ENCODE results near the gene C3orf22.
A peak's percentile ranks its signal among the peaks of the same experiment; 100 is the strongest.
"Not testable (repeated sequence)": the region's sequence is repeated elsewhere in the genome, so short reads cannot be mapped to it uniquely, and the experiment has no call there.

C3orf22 gene

DNA sequence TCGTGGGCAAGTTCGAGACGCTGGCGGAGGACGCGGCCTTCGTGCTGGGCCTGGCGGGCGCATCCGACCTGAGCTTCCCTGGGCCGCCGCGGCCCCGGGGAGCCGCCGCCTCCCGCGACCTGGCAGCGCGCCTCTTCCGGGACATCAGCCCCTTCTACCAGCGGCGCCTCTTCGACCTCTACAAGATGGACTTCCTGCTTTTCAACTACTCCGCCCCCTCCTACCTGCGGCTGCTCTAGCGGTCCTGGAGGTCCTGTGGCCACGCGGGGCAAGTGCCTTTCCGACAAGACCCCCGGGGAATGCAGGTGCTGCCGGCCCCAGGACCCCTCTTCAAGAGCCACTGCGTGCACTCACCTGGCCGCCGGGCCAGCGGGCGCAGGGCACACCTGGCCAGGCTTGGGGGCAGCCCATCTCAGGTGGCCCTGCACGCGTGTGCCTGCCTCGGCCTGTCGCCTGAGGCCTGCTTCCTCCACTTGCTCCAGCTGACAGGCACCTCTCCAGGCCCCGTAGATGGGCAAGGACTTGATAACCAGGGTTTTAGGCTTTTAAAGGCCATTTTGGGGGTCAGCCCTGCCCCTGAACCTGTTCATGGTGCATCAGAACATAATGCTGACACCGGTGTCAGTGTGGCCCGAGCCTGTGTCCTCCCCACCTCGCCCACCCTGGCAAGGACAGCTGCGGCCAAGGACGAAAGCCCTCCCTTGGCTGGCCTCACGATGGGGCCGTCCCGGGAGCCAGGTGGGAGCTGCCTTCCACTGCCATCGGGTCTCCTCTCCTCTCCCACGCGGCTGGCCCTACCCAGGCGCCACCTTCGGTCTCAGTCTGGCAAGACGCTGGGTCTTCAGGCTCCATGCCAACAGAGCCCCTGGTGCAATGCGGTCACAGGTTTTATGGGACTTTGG lies 16.1 kb downstream of the C3orf22 start:
- DNase-seq = no peak

DNA sequence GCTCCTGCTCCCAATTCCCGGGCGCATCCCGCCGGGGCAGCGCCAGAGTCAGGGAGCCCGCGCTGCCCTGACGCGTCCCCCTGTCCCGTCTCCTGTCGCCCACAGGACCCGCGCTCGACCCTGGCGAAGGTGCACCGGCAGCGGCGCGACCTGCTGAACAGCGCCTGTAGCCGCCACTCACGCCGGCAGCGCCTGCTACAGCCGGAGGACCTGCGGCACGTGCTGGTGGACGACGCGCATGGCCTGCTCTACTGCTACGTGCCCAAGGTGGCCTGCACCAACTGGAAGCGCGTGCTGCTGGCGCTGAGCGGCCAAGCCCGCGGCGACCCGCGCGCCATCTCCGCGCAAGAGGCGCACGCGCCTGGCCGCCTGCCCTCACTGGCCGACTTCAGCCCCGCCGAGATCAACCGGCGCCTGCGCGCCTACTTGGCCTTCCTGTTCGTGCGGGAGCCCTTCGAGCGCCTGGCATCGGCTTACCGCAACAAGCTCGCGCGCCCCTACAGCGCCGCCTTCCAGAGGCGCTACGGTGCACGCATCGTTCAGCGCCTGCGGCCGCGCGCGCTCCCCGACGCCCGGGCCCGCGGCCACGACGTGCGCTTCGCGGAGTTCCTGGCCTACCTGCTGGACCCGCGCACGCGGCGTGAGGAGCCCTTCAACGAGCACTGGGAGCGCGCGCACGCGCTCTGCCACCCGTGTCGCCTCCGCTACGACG lies 16.9 kb downstream of the C3orf22 start:
- no peak for DNase-seq

DNA sequence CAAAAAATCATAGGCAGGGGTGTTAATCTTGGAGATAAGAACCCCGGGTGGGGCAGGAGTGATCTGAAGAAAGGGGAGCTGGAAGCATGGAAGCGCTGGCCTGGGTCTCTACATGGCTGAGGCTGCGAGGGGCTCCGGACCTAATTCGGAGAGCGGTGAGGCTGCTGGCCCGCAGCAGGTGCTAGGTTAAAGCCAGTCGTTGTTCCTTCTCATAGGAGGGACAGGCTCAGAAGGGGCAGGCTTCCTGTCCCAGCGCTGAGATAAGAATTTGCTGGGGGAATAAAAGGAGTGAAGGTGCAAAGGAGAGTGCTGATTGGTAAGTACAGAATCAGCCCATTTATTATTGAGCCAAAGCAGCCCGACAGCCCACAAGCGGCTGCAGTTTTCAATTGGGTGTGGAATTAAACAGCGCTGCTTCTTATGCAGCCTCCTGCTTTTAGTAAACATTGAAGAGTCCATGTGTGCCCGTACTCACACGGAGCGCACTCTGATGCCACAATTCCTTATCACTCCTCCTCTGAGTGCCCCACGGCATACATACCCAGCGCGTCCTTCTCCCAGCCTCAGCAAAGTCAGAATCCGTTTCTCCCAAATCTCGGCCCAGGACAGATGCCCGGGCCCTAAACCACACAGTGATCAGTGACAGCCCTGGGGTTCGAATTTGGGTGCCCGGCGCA lies 17.6 kb downstream of the C3orf22 start:
- peak; percentile 57 for DNase-seq

DNA sequence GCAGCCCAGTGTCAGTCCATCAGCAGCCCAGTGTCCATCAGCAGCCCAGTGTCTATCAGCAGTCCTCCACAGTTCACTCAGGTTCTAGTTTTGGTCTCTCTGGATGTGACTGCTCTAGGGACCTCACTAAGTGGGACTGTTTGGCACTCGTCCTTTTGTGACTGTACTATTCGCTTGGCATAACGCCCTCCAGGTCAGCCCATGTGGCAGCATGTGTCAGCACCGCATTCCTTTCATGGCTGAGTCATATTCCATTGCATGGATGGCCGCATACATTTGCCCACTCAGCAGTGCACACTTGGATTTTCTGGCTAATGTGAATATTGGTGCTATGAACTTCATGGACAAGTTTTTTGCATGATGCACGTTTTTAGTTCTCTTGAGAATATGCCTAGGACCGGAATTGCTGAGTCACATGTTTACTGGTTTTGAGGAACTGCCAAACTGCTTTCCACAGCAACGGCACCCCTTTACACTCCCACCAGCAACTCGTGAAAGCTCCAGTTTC lies 18.3 kb downstream of the C3orf22 start:
- DNase-seq = peak; percentile 66

DNA sequence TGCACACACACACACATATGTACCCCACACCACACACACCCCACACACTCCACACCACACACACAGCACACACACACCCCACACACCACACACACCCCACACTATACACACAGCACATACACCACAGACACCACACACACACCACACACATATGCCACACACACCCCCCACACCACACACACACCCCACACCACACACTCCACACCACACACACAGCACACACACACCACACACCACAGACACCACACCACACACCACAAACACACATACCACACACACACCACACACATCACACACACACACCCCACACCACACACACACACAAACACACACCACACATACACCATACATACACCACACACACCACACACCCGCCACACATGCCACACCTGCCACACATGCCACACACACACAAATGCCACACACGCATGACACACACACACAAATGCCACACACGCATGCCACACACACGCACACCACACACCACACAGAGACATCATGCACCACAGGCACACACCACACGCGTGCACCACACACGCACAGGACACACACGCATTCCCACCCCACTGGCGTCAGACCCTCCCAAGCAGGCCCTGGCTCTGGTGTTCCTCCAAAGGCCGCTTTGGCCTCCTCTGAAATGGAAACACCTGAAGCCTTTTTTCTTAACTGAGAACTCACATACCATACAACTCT lies 19.0 kb downstream of the C3orf22 start:
- no peak for DNase-seq

DNA sequence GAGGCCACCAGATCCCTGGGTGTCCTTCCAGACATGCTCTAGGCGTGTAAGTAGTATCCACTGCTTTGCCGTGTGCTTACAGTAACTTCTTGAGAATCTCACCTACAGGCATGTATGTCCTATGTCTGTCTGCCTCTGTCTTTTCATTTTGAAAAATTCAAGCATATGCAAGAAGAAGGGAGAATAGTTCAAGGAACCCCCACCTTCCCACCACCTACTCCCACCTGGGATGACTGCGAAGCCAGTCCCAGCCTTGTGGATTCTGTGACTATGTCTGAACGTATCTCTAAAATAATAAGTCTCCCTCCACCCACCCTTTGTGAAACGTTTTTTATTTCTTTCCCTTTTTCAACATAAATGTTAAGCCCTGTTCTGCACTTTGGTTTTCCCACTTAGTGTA lies 19.8 kb downstream of the C3orf22 start:
- no peak for DNase-seq

DNA sequence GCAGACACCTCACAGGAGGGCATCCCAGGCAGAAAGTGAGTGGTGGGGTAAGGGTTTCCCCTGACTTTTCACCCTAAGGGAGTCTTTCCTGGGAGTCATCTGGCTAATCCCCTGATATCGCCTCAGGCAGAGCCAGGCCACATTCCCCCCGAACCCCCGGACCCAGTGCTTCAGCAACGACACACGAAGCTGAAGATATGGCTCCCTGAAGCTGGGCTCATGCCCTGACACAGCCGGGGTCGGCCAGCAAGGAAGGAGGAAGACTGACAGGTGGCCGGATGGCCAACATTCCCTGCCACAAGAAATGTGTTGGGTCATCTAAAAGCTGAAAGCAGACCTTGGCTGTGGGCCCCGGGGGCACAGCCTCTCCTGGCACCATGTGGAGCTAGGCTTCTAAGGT lies 20.4 kb downstream of the C3orf22 start:
- no peak for DNase-seq

DNA sequence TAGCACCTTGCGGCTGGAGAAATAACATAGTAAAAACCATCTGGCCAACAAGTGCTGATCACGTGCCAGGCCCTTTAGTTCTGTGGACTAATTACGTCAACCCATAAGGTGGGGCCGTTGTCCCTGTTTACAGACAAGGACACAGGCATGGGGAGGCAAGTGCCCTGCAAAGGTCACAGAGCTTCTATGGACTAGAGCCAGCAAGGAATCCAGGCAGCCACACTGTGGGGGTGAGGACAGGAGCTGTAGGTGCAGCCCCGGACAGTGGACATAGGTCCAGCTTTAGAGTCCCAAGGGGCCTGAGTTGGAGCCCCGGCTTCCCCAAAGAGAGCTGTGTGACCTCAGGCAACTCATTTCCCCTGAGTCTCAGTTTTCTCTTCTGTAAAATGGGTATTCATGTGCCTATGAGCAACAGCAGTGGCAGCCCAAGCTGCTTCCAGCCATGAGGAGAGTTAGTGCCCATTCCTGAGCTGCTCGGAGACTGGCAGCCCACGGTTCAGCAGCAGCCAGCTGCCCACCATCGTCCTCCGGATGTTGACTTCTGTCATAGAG lies 20.9 kb downstream of the C3orf22 start:
- DNase-seq = no peak

DNA sequence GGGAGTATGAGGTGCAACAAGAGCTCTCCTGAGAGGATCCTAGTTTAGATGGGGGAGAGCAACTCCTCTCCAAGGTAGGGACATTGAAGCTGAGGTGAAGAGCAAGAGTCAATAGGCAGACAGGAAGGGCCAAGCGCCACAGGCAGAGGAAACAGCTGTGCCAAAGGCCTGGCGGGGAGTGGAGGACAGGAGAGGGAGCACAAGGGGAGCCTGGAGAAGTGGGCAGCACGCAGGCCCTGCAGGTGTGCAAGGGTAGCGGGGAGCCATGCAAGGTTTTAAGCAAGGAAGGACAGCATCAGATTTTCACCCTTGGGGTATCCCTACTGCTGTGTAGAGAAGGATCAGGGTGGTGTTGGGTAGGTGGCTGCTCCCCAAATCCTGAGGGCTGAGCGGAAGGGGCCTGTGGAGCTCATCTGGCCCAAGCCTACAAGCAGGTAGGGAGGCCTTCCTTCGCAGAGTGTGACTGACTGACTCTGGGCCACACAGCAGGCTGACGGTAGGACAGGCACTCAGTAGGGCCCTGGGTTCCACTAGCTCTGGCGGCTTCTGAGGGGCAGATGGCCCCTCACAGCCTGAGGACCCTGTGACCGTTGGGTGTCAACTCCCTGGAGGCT lies 21.5 kb downstream of the C3orf22 start:
- no peak for DNase-seq

DNA sequence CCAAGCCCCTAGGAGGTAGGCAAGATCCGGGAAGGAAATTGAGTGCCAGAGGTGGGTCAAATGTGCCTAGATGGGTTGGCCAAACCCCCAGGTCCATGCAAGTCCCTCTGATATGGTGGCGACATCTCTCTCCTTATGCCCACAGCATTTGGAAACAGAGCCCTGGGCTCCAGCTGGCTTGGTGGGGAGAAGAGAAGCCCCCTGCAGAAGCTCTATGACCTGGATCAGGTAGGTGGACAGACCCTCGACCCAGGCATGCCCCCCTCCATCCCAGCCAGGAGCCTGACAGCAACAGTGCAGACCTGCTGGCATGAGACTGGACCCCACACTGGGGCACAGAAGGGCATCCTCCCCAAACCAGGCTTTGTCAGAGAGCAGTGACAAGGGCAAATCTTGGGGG lies 22.6 kb downstream of the C3orf22 start:
- DNase-seq = no peak

DNA sequence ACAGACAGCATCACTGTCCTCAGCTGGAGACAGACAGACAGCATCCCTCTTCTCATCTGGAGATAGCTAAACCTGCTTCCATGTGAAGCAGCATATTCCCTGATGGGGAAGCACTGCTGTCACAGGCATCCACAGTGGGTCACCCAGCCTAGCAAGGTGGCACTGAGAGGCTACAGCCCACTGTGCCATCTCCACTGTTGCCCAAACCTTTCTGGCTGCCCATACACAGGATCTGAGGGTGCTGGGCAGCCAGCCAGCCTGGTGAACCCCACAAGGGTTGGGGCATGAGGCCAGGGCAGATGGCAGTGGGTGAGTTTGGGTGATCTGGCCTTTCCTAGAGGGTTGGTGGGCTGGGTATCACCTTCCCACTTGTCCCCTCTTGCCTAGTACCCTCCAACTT lies 23.1 kb downstream of the C3orf22 start:
- no peak for DNase-seq

DNA sequence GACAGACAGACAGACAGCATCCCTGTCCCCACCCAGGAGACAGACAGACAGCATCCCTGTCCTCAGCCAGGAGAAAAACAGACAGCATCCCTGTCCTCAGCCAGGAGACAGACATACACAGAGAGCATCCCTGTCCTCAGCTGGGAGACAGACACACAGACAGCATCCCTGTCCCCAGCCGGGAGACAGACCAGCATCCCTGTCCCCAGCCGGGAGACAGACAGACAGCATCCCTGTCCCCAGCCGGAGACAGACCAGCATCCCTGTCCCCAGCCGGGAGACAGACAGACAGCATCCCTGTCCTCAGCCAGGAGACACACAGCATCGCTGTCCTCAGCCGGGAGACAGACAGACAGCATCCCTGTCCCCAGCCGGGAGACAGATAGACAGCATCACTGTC lies 24.0 kb downstream of the C3orf22 start:
- not testable (repeated sequence) for DNase-seq

DNA sequence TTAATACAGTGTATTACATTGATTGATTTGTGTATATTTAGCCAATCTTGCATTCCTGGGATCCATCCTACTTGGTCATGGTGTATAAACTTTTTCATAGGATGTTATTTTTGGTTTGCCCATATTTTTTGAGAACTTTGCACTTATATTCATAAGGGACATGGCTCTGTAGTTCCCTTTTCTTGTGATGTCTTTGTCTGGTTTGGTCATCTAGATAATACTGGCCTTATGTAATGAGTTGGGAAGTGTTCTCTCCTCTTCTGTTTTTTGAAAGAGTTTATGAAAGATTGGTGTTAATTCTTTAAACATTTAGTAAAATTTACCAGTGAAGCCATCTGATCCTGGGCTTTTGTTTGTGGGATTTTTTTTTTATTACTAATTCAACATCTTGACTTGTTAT lies 25.2 kb downstream of the C3orf22 start:
- DNase-seq = no peak

DNA sequence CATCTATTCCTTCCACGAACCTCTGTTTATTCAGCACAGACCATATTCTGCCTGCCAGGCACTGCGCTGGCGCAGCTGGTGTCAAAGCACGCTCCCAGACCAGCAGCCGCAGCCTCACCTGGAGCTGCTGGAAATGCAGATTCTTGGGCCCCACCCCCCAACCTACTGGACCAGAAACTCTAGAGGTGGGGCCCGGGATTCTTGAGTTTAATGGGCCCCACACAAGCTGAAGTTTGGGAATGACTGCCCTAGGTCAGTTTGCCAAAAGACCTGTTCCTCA lies 27.7 kb downstream of the C3orf22 start:
- no peak for DNase-seq

DNA sequence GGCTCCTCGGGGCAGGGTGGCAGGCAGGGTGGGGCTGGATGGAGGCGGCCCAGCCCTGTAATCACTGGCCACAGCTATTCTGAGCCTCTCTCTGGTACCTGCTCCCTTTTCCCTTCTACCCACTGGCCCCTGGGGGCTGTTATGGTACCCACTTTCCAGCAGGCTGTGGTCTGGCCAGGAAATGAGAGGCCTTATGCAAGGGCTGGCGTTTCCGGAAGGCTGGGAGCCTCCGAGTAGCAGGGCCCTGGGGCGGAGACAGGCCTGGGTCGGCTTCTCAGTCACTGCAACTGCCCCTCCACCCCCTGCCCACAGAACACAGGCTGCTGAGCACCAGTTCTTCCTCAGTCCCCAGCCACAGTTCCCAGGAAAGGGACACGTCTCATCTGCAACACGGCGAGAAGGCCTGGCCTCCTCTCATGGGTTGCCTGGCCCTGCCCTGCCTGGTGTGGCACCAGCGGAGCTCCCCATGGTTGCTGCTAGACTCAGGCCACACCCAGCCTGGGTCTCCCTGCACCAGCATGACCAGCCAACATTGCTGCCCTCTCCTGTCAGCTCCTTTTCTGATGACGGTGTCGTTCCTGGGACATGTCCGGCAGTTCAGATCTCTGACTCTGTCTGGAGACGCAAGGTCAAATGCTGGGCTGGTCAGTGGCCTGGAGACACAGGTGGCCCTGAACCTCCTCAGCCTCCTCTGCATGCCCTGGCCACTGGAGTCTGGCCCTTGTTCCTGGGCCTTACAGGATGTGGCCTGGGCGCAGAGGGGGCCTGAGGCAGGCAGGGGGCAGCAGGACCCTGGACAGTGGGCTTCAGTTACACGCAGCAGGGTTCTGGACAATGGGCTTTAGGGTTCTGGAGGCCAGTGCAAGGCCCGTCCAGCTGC lies 28.3 kb downstream of the C3orf22 start:
- DNase-seq = peak; percentile 79

DNA sequence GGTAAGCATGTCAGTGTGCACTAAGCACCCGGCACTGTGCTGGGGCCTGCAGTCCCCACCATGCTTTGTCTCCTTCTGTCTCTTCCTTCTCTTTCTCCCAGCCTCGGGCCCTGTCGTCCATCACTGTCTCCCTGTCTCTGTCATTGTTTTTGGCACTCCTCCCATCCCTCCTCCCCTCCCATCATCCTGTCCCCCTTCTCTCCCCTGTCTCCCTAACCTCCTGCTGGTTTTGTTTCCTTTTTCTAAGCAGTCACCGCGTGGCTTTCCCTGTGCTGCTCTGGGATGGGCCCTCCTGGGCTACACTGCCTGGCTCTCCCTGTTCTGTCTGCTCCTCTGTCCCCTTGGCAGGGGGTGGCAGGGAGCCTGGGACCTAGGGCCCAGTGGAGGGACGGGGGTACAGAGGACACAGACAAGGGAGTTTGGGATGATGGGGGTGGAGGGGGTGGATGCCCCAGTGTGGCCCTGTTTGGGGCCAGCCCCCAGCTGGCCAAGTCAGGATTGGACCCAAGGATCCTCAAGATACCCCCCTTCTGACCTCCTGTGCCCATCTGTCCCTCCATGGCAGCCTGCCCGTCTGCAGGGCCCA lies 29.1 kb downstream of the C3orf22 start:
- no peak for DNase-seq

DNA sequence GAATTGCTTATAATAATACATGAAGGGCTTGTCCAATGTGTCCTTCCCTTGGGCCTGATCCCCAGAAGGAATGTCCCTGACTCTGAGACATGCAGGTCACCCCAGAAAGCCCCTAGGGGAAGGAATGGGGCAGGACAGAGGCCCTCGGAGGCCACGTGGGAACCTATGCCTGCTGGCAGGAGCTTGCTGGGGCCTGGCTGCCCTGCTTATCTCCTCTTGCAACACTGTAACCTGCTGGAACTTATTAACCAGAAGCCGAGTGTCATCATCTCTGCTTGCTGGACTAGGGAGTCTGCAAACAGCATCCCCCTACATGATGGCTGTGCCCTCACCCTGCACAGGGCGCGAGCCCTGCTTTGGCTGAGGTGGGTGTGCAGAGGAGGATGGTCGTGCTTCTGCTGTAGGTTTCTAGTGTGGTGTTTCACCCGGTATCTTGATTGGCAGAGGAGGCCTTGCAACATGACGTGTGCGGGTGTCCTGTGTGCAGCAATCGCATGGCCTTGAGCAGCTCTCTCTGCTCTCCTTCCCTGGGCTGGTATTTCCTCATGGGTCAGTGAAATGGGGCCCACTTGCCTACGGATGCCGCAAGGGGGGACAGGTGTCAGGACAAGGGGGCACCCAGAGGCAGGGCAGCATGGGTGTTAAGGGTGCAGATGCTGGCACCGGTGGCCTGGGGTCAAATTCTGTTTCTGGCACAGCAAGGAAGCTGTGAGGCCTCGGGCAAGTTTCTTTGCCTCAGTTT lies 29.8 kb downstream of the C3orf22 start:
- no peak for DNase-seq

DNA sequence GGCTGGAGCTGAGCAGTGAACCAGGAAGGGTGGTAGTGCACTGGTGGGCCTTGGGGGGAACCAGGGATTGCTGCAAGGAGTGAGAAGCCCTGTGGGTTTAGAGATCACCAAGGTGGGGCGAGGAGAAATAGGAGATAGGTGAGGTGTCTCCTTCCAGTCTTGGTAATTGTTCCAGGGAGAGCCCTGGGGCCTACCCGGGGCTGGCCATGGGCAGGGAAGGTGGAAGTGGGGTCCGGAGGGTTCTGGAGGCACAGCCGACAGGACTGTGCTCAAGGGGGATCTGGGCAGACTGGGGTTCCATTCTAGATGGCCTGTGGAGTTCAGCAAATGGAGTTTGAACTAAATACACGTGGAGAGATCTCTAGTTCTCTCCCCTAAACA lies 30.3 kb downstream of the C3orf22 start:
- DNase-seq = no peak

DNA sequence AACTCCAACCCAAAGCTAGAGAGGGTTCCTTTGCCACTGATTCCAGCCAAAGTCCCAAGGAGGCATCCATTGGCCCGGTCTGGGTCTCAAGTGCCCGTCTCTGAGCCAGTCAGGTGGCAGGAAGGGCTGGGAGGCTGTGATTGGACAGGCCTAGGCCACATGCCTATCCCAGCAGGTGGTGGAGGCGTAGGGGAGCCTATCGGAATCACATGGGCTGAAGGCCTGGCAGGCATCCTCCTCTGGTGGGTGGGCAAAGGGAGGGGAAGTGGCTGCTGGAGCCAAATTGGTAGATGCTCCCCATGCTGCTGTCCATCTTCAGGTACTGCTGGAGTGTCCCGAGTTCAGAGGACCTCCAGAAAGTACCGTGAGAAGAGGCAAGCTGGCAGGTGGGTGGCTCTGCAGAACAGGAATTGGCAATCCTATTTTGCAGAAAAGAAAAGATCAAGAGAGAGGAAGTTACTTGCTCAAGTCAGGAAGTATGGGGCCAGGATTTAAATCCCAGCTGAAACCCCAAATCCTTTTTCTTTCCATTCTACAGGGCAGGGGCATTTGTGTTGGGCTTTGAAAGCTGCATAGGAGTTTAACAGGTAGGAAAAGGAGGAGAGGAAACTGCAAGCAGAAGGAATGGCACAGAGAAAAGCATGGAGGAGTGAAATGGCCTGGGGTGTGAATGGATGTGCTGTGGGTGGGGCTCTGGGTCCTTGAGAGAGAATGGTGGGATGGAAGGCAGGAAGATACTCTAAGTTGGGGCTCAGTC lies 31.1 kb downstream of the C3orf22 start:
- no peak for DNase-seq

DNA sequence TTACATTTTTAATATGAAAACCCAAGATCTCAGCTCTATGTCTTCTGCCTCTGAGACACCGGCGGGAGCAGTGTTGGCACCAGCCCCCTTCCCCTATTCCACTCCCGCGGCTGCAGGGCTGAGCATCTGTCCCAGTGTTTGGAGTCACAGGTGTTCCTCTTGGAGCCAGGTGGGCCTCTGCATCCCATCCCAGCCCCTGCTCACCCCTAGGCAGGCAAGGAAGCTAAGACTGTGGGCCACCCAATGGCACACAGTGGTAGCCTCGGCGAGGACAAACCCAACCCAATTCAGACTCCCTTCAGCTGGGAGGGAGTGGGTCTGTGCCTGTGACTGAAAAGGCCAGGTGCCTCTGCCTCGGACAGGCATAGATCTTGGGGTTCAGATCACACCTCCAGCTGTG lies 31.7 kb downstream of the C3orf22 start:
- DNase-seq = no peak

All from KG1 (cell line).